HepG2 (cell line): ENCODE results near the gene FGGY. TPM values are rescaled to one million over a fixed set of nuclear protein-coding genes. Genes with fewer than 3 reads are reported as not detected.

Experiments
- CREM ChIP-seq, 2 experiments: sonication (generic) in 1 of 2; formaldehyde crosslinking in 1 of 2; IDR thresholded peaks; 2 replicates each; pipeline versions ENCODE4 v1.4.0 to v1.6.1; 2016 to 2020; ENCODE audit warnings: antibody characterized with exemption in 1 of 2, mild to moderate bottlenecking in 1 of 2, missing genetic modification reagents in 1 of 2
- FOXK1 ChIP-seq: sonication (generic); formaldehyde crosslinking; IDR thresholded peaks from 2 replicates; pipeline ENCODE4 v1.4.0; 2020; ENCODE audit warnings: low read depth, missing genetic modification reagents, borderline replicate concordance
- HNF4G ChIP-seq, 2 experiments: sonication (generic) in 1 of 2; formaldehyde crosslinking in 1 of 2; IDR thresholded peaks; 2 replicates each; pipeline versions ENCODE4 v1.4.0 to v1.6.1; 2011 to 2020; ENCODE audit warnings: borderline replicate concordance in 2 of 2, low read depth in 2 of 2, mild to moderate bottlenecking in 2 of 2, low read length in 1 of 2, missing genetic modification reagents in 1 of 2, moderate library complexity in 1 of 2
- HOXA3 ChIP-seq: sonication (generic); formaldehyde crosslinking; IDR thresholded peaks from 2 replicates; pipeline ENCODE4 v1.5.0; 2020; ENCODE audit warnings: missing genetic modification reagents
- JUNB ChIP-seq: sonication (generic); formaldehyde crosslinking; IDR thresholded peaks from 2 replicates; pipeline ENCODE4 v1.8.0; 2022; ENCODE audit warnings: missing genetic modification reagents, mild to moderate bottlenecking, borderline replicate concordance
- KMT2A ChIP-seq: sonication (generic); formaldehyde crosslinking; IDR thresholded peaks from 2 replicates; pipeline ENCODE4 v1.4.0; 2020; ENCODE audit warnings: missing genetic modification reagents
- MIER2 ChIP-seq: IDR thresholded peaks from 2 replicates; pipeline ENCODE4 v1.6.1; 2016; ENCODE audit warnings: missing biosample characterization, missing genetic modification reagents
- NR2F2 ChIP-seq: IDR thresholded peaks from 2 replicates; pipeline ENCODE4 v1.6.1; 2012; ENCODE audit warnings: low read depth, inconsistent platforms, borderline replicate concordance
- PRMT3 ChIP-seq: sonication (generic); formaldehyde crosslinking; IDR thresholded peaks from 2 replicates; pipeline ENCODE4 v1.8.1; 2022; ENCODE audit warnings: low read depth, mild to moderate bottlenecking, moderate library complexity, missing genetic modification reagents, borderline replicate concordance
- REPIN1 ChIP-seq: sonication (generic); formaldehyde crosslinking; IDR thresholded peaks from 2 replicates; pipeline ENCODE4 v1.8.0; 2022; ENCODE audit warnings: missing genetic modification reagents, low read depth, mild to moderate bottlenecking, borderline replicate concordance
- SIX4 ChIP-seq: sonication (generic); formaldehyde crosslinking; IDR thresholded peaks from 2 replicates; pipeline ENCODE4 v1.4.0; 2020; ENCODE audit warnings: missing genetic modification reagents
- SMAD3 ChIP-seq: sonication (generic); formaldehyde crosslinking; IDR thresholded peaks from 2 replicates; pipeline ENCODE4 v1.4.0; 2020; ENCODE audit warnings: missing genetic modification reagents
- ZNF33B ChIP-seq: sonication (generic); formaldehyde crosslinking; IDR thresholded peaks from 2 replicates; pipeline ENCODE4 v1.5.1; 2020; ENCODE audit warnings: mild to moderate bottlenecking, missing genetic modification reagents
- ZNF570 ChIP-seq: sonication (generic); formaldehyde crosslinking; IDR thresholded peaks from 2 replicates; pipeline ENCODE4 v1.4.0; 2020; ENCODE audit warnings: mild to moderate bottlenecking, missing genetic modification reagents, borderline replicate concordance
- ZNF674 ChIP-seq: sonication (generic); formaldehyde crosslinking; IDR thresholded peaks from 2 replicates; pipeline ENCODE4 v1.5.0; 2020; ENCODE audit warnings: low read depth, mild to moderate bottlenecking, missing genetic modification reagents
- polyA plus RNA-seq, 8 experiments: library from polyadenylated mRNA; depleted of rRNA in 3 of 8; stranded (reverse) in 7 of 8; unstranded in 1 of 8; fragments of >200 nt; fragmentation: Illumina TruSeq in 4 of 8; extraction: Trizol in 4 of 8; gene quantifications; 2 replicates each; pipeline versions ENCODE4 v1.2.1 to v1.2.3, GENCODE V29; 2011 to 2016; ENCODE audit warnings: low read depth in 4 of 8, missing spikeins in 1 of 8, mixed read lengths in 1 of 8; ENCODE audit not compliant: insufficient read depth in 1 of 8
- total RNA-seq, 5 experiments: library from RNA; depleted of rRNA; stranded (reverse); fragments of >200 nt; fragmentation: Illumina TruSeq; extraction: Trizol; gene quantifications; 2 replicates each; pipeline ENCODE4 v1.2.3, GENCODE V29; 2016; ENCODE audit warnings: low read depth in 1 of 5
- TF ChIP-seq, protein P1 (sequence below): sonication (generic); formaldehyde crosslinking; IDR thresholded peaks from 2 replicates; pipeline ENCODE4 v1.4.0; 2020; ENCODE audit warnings: missing genetic modification reagents, borderline replicate concordance
- TF ChIP-seq, protein P2 (sequence below): sonication (generic); formaldehyde crosslinking; IDR thresholded peaks from 2 replicates; pipeline ENCODE4 v1.9.0; 2021; ENCODE audit warnings: missing genetic modification reagents, mild to moderate bottlenecking, borderline replicate concordance
- TF ChIP-seq, protein P3 (sequence below): IDR thresholded peaks from 2 replicates; pipeline ENCODE4 v1.6.1; 2016; ENCODE audit warnings: mild to moderate bottlenecking
- TF ChIP-seq, protein P4 (sequence below): sonication (generic); formaldehyde crosslinking; IDR thresholded peaks from 2 replicates; pipeline ENCODE4 v1.5.0; 2020; ENCODE audit warnings: missing genetic modification reagents
- TF ChIP-seq, protein P5 (sequence below): sonication (generic); formaldehyde crosslinking; IDR thresholded peaks from 2 replicates; pipeline ENCODE4 v1.5.1; 2020; ENCODE audit warnings: missing genetic modification reagents, mild to moderate bottlenecking, borderline replicate concordance

FGGY gene
- total and polyA plus RNA-seq, 2 of the 13 experiments (the other 11 are each of a cell fraction or from before 2014, with no cell fraction given), result 15.7 to 27.5 TPM

DNA sequence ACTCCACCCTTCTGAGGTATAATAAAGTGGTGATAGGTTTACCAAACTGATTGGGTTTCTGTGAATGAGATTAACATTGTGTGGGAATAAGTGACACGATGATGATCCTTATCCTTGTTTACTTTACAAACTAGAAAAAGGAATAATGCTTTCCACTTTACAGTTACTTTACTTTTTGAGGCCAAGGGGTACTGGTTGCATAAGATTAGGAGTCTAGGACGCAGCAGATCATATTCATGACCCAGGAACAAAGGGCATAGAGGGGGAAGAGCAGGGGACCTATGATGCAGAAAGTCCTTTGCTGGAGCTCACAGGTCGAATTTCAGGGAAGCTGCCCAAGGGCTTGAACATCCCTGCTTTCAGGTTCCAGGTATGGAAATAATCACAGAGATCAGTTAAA lies 20.4 kb downstream of the FGGY start (continued):
- TF ChIP-seq, protein P1, sequence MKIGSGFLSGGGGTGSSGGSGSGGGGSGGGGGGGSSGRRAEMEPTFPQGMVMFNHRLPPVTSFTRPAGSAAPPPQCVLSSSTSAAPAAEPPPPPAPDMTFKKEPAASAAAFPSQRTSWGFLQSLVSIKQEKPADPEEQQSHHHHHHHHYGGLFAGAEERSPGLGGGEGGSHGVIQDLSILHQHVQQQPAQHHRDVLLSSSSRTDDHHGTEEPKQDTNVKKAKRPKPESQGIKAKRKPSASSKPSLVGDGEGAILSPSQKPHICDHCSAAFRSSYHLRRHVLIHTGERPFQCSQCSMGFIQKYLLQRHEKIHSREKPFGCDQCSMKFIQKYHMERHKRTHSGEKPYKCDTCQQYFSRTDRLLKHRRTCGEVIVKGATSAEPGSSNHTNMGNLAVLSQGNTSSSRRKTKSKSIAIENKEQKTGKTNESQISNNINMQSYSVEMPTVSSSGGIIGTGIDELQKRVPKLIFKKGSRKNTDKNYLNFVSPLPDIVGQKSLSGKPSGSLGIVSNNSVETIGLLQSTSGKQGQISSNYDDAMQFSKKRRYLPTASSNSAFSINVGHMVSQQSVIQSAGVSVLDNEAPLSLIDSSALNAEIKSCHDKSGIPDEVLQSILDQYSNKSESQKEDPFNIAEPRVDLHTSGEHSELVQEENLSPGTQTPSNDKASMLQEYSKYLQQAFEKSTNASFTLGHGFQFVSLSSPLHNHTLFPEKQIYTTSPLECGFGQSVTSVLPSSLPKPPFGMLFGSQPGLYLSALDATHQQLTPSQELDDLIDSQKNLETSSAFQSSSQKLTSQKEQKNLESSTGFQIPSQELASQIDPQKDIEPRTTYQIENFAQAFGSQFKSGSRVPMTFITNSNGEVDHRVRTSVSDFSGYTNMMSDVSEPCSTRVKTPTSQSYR (CRISPR knock-in tag), result peak; percentile 58; the same call in 1 of the 2 replicates
- 0 out of 2 replicates have a peak, but pooled peaks have one; percentile 17 for TF ChIP-seq MIER2 (CRISPR knock-in tag)
- TF ChIP-seq ZNF570, result no peak
- TF ChIP-seq, protein P2, sequence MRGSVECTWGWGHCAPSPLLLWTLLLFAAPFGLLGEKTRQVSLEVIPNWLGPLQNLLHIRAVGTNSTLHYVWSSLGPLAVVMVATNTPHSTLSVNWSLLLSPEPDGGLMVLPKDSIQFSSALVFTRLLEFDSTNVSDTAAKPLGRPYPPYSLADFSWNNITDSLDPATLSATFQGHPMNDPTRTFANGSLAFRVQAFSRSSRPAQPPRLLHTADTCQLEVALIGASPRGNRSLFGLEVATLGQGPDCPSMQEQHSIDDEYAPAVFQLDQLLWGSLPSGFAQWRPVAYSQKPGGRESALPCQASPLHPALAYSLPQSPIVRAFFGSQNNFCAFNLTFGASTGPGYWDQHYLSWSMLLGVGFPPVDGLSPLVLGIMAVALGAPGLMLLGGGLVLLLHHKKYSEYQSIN (CRISPR knock-in tag), result no peak
- TF ChIP-seq CREM (IDR thresholded peaks at IDR 0.05), result peak; percentile 40; the same call in 1 of the 2 replicates
- no peak for TF ChIP-seq CREM (CRISPR knock-in tag; IDR thresholded peaks at IDR 0.05)
- TF ChIP-seq, protein P3, sequence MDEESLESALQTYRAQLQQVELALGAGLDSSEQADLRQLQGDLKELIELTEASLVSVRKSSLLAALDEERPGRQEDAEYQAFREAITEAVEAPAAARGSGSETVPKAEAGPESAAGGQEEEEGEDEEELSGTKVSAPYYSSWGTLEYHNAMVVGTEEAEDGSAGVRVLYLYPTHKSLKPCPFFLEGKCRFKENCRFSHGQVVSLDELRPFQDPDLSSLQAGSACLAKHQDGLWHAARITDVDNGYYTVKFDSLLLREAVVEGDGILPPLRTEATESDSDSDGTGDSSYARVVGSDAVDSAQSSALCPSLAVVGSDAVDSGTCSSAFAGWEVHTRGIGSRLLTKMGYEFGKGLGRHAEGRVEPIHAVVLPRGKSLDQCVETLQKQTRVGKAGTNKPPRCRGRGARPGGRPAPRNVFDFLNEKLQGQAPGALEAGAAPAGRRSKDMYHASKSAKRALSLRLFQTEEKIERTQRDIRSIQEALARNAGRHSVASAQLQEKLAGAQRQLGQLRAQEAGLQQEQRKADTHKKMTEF (CRISPR knock-in tag), result peak; percentile 29; the same call in 1 of the 2 replicates
- no peak for TF ChIP-seq KMT2A
- peak; percentile 48; the same call in 1 of the 2 replicates for TF ChIP-seq HOXA3 (CRISPR knock-in tag)
- TF ChIP-seq SIX4, result peak; percentile 63; the same call in 1 of the 2 replicates
- TF ChIP-seq ZNF674 (CRISPR knock-in tag), result no peak
- TF ChIP-seq, protein P4, sequence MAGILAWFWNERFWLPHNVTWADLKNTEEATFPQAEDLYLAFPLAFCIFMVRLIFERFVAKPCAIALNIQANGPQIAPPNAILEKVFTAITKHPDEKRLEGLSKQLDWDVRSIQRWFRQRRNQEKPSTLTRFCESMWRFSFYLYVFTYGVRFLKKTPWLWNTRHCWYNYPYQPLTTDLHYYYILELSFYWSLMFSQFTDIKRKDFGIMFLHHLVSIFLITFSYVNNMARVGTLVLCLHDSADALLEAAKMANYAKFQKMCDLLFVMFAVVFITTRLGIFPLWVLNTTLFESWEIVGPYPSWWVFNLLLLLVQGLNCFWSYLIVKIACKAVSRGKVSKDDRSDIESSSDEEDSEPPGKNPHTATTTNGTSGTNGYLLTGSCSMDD (CRISPR knock-in tag), result no peak
- TF ChIP-seq PRMT3 (CRISPR knock-in tag), result no peak
- no peak for TF ChIP-seq JUNB (CRISPR knock-in tag)
- peak; percentile 54; the same call in 1 of the 2 replicates for TF ChIP-seq REPIN1 (CRISPR knock-in tag)
- TF ChIP-seq NR2F2, result peak; percentile 57; the same call in 1 of the 2 replicates
- 0 out of 2 replicates have a peak, but pooled peaks have one; percentile 29 for TF ChIP-seq FOXK1 (CRISPR knock-in tag)
- no peak for TF ChIP-seq SMAD3 (CRISPR knock-in tag)
- TF ChIP-seq, protein P5, sequence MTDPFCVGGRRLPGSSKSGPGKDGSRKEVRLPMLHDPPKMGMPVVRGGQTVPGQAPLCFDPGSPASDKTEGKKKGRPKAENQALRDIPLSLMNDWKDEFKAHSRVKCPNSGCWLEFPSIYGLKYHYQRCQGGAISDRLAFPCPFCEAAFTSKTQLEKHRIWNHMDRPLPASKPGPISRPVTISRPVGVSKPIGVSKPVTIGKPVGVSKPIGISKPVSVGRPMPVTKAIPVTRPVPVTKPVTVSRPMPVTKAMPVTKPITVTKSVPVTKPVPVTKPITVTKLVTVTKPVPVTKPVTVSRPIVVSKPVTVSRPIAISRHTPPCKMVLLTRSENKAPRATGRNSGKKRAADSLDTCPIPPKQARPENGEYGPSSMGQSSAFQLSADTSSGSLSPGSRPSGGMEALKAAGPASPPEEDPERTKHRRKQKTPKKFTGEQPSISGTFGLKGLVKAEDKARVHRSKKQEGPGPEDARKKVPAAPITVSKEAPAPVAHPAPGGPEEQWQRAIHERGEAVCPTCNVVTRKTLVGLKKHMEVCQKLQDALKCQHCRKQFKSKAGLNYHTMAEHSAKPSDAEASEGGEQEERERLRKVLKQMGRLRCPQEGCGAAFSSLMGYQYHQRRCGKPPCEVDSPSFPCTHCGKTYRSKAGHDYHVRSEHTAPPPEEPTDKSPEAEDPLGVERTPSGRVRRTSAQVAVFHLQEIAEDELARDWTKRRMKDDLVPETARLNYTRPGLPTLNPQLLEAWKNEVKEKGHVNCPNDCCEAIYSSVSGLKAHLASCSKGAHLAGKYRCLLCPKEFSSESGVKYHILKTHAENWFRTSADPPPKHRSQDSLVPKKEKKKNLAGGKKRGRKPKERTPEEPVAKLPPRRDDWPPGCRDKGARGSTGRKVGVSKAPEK (CRISPR knock-in tag), result no peak
- TF ChIP-seq HNF4G (IDR thresholded peaks at IDR 0.05; ENCODE audit: borderline replicate concordance, low read depth, low read length), result peak; percentile 80
- peak; percentile 24; the same call in 1 of the 2 replicates for TF ChIP-seq HNF4G (CRISPR knock-in tag; IDR thresholded peaks at IDR 0.05; ENCODE audit: borderline replicate concordance, low read depth)
- TF ChIP-seq ZNF33B (CRISPR knock-in tag), result no peak
